ENCODE measurements around the gene GRB10.

GRB10 gene

DNA sequence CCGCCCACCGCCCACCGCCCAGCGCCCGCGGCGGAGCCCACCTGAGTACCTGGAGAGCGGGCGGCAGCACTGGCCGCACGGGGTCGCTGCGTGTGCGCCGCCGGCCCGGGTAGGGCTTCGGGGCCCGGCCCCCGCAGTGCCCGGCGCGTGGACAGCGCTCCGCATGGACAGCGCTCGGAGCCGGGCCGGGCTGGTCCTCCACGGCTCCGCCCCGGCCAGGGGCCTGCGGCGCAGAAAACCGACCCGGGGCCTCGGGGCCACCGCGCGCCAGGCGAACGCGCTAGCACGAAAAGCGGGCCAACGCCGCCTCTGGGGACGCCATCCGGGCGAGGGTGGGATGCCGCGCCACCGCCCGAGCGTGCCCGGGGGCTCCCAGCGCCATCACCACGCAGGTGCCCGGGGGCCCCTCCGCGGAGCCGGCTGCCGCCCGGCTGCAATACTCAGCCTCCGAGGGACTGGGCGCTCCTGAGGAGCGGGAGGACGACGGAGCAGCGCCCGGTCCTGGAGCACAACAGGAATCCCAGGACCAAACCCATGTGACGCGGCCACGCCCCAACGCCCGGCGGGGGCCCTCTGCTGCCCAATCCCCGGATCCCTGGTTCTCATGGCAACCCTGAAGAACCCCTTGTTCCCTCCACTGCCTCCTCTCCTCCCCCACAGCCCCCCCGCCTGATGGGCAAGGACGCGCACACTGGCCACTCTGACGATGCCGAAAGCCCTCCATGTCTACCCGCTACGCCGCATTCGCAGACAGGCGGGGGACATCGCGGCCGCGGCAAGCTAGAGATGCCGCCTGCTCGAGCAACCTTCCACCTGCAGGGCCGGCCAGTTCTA is at the start of gene GRB10:
Gene GRB10, minus strand, starts transcription at position 522 of the 834 bp plus-strand sequence. CDS start 50,574 bp downstream, outside the sequence.
- no peak for DNase-seq

DNA sequence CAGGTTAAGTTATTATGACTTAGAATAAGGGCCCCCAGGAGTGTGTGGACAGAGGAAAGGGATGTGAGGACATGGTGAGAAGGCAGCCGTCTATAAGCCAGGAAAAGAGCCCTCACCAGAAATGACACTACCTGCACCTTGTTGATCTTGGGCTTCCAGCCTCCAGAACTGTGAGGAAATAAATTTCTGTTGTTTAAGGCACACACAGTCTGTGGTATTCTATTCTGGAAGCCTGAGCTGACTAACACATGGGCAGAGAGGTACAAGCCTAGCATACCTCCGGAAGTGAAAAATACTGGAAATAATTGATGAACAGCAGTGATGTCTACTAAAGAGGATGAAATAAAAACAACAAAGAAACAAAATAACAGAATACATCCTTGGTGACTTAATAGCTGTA is 46.1 kb upstream of the GRB10 start:
- DNase-seq: no peak

DNA sequence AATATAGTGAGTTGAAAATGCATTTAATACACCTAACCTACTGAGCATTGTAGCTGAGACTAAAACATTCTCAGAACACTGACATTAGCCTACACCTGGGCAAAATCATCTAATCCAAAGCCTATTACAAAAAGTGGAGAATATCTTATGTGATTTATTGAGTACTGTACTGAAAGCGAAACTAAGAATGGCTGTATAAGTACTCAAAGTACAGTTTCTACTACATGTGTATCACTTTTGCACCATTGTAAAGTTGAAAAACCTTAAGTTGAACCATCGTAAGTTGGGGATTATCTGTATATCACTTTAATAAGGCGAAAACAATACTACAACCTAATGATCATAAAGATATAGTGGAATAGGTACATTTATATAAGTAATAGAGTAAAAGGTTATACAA is 45.4 kb upstream of the GRB10 start:
- DNase-seq: no peak

DNA sequence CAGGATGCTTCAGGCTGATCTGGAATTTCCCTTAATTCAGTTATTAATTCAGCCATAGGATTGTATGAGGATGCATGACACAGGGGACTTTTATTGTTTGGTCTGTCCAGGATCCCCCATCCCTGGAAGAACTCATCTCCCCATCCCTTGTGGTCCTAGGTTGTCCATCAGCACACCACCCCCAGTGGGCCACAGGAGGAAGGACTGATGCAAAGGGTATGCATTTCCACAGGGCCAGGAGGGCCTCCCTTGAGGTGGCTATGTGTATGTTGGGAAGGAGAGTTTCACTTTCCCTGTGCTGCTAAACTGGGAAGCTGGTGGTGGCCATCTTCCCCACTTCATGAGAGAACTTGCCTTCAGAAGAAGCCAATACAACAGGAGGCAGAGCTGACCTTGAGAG is 44.6 kb upstream of the GRB10 start:
- DNase-seq: no peak

DNA sequence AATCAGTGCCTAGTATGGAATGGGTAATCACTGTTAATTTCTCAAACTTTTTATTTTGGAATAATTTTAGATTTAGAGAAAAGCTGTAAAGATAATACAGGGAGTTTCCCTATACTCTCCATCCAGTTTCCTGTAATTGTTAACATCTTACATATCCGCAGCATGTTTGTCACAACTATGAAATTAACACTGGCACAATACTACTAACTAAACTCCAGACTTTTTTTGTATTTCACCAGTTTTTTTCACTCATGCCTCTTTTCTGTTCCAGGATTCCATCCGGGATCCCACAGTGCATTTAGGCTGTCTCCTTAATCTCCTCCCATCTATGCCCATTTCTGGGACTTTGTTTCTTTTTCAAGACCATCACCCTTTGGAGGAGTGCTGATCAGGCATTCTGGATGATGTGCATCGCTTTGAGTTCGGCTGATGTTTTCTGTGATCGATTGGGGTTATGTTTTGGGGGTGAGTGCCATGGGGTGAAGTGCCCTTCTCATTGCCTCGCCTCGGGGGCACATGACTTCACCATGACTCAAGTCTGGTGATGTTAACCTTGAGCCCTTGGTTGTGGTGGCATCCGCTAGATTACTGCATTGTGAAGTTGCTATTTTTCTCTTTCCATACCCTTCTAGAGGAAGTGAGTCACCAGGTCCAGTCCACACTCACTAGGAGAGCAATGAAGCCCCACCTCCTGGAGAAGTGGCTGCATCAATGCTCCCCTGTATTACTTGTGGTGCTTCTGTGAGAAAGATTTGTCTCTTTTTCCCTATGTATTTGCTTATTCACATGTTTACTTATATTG is 43.9 kb upstream of the GRB10 start:
- DNase-seq: no peak

DNA sequence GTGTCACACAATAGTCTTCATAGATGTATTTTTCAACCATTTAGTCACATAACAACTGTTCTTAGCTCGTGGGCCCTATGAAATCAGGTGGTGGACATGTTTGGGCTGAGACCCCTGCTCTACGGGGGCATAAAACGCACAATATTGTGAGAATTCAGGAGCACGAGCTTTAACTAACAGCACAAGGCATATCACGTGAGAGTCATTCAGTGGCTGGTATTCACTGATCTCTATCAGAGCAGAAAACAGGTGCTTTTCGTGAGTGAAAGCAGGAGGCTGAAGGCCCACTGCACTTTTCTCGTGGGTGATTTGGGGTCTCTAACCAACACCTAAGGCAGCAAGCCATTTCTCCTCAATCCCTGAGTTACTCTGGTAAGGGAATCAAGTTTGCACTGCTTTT is 42.8 kb upstream of the GRB10 start:
- no peak for DNase-seq

DNA sequence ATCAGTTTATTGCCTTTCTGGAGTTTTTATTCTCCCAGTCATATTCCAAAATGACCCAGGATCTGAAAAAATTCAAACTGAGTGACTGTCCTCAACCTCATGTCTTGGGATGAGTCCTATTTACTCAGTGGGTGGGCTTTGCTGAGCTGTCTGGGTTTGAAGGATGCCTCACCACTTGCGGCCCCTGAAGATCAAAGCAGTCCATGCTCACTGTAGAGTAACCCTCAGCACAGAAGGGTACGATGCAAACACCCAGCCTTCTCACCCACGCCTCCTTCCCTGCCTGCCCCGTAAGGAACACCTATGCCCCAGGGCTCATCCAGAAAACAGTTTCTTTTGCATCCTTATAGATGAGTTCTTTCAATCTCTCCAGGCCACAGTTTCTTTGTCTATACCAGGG is 42.2 kb upstream of the GRB10 start:
- DNase-seq: no peak

DNA sequence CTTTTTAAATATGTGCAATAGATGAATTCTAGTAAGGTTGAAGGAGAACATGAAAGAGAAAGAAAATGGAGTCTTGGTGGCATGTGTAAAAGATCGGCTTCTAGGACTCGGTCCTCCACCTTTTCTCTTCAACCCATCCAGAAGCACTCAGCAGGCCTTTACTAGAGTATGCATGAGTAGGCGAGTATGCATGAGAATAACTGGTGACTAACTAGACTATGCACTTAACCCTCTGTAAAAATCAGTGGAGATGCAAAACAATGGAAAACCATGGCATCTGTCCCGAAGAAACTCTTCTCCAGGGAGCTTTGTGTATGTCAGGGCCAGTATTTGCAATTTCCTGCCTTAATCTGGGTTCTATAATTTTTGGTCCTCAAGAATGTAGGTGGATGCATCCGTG is 40.0 kb upstream of the GRB10 start:
- DNase-seq: no peak

DNA sequence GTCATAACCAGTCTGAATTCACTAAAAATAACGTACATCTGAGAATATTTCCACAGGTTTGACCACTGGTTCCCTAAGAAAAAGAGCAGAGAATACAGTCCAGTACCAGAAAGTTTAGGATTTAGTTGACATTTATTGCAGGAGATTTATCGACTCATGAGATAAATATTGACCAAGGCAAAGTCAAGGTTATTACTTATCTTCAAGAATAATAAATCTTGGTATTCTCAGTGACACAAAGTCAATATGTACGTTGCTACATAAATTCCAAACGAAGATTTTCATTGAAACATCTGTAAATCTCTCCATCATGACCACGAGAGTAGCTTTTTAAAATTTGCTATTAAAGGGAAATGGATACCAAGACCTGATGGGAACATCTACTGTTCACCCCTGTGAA is 39.4 kb upstream of the GRB10 start:
- DNase-seq: no peak

DNA sequence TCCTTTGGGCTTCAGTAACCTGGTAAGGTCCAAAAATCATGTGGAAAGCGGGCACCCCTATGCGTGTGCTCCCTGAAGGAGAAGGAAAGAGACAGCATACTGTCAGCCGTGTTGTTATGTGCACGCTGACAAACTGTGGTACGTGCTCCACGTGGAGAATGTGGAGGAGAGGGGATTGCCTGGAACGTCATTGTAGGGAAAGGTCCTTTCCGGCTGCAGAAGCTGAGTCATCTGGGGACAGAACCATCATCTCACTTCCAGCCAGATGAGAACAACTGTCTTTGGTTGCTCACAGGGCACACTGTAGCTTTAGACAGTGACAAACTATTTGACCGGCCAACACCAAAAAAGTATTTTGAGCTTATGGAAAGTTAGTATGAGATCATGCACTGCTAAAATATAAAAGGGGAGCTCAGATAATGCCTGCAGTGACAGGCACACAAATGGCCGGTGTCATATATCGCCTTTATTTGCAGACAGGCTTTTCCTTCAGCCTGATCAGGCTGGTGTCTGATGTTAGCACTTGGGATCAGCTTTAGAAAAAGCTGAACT is 38.8 kb upstream of the GRB10 start:
- no peak for DNase-seq

DNA sequence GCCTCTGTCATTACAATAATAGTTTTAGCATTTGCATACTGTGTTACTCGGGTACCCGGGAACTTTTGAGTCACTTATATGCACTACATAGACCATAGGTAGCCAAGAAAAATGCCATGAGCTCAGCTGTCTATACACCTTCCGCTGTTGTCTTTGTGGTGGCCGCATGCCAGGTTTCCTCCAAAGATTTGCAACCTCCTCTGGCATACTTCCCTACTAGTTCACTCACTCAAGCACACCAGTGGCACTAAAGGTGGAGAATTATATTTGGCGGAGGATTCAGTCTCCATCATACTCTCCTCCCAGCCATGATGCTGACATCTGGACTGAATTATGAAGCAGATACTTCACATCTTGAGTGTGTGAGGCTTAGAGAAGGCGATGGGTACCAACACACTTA is 35.6 kb upstream of the GRB10 start:
- DNase-seq: no peak

DNA sequence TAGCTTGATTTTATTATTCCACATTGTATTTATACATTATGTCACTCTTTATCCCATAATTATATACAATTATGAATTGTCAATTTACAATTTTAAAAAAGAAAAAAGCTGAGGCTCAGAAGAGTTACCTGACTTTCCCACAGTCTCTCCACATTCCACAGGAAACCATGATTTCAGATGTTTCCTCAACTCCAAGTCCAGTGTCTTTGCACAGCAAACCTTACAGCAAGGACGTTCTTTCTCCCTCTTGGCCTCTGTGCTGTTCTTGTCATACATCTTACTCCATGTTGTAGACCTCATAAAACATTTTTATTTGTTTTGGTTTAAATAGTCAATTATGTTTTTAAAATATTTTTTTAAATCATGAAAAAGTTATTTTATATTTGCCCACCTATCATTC is 34.9 kb upstream of the GRB10 start:
- no peak for DNase-seq

DNA sequence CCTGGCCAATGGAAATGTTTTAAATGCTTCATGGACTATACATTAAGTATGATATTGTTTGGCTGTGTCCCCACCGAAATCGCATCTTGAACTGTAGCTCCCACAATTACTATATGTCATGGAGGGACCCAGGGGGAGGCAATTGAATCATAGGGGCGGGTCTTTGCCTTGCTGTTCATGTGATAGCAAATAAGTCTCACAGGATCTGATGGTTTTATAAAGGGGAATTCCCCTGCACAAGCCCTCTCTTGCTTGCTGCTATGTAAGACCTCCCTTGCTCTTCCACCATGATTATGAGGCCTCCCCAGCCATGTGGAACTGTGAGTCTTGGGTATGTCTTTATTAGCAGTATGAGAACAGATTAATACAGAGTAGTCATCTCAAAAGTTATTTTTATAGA is 32.4 kb upstream of the GRB10 start:
- no peak for DNase-seq

DNA sequence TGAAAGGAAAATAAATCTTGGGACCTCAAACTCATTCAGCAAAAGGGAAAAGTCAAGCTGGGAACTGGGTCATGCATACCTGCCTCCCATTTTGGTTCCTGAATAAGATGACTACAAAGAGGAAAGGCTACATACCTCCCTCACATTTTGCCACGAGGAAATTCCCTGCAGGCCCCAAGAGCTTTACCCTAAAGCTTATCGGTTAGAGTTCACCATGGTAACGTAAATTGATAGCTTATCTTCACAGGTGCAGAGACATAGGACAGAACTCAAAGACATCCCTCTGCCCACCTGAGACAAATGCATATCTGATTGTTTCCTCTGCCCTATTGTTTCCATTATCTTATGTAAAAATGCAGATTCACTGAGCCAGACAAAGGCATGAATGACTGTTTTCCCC is 31.5 kb upstream of the GRB10 start:
- no peak for DNase-seq

DNA sequence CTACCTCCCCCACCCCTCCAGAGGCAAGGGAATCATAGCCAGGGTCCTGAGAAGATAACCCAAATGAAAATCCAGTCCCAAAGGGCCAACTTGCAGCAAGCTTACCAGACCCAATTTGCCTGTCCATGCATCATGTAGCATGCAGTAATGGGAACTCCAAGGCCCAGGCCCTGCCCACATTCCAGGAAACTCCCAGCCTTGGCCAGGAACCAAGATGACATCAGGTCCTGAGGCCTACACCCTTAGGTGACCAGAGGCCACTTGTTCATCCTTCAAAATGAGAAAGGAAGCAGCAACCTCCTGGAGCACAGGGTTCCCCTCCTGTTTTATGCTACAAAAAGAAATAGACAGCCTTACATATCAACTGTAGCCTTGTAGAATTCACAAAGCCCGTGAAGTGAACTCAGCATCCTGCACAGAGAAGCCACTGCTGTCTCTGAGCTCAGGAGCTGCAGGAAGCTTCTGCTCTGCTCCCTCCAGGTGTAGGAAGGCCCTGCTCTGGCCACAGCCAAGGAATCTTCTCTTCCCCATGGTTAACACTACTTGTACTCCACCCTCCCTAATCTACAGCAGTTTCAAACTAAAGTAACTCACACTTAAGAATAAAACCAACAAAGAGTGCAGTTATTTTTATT is 30.3 kb upstream of the GRB10 start:
- peak in 1 of 2 experiments; percentile 22 for DNase-seq

DNA sequence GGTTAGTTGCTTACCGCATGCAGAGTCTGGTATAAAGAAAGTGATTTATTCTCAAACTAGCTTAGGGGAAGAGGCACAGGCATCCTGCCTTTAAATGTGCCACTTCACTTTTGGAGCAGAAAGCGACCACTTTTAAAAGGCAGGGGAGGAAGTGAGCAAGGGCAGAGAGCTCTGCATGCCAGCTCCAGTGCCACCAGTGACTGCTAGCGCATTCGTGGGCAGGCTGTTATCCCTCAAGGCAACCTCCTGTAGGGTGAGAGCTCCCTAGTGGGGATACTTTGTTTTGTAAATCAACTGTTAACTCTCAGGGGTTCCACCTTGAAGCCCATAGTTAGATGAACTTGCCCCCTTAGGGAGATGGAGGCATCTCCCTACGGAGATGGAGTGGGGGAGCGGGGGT is 29.4 kb upstream of the GRB10 start:
- DNase-seq: no peak

DNA sequence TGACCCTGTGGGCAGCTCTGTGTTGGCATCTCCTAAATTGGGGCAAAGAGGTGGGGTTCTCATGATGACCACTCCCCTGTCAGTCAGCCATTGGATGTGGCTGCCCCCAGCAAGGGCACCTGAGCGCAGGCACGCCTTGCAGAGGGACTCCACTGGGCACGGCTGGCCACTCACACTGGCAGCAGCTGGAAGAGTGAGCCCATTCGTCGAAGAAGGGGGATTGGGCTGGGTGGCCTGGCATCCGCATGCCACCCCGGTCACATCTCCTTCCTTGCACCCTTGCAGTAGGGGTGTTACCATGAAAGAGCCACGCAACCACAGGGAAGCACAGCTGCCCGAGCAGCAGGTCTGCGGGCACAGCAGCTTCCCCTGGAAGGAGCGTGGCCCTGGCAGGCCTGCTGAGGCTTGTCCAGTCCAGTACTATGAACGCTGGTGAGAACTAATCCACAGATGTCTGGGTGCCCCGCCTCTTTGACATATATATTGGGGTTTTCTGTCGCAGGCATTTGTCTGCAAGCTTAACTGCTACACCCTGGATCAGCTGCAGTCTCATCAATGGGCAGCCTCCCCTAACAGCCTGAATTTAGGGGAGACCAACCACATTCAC is 25.7 kb upstream of the GRB10 start:
- DNase-seq: no peak

DNA sequence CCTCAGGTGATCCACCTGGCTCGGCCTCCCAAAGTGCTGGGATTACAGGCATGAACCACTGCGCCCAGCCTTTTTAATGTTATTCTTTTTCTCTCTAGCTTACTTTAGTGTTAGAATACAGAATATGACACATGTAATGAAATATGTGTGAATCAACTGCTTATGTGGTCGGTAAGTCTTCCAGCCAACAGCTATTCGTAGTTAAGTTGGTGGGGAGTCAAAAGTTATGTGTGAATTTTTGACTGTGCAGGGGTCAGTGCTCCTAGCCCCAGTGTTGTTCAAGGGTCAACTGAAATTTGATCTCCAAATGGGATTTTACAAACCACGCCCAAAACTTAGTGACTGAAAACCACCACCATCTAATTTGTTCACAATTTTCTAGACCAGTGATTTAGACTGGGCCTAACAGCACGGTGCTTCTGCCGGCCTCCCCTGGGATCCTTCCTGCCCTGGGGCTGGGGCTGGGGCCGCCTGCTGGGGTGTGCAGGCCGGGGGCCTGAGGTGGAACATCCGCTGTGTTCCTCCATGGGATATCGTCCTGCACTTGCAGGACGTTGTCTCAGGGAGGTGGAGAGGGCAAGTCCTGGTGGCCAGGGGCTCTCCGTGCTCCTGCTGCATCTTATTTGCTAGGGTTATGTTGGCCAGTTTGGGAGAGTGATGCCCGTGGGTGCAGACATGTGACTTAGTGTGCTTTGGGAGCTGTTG is 24.5 kb upstream of the GRB10 start:
- no peak for DNase-seq

DNA sequence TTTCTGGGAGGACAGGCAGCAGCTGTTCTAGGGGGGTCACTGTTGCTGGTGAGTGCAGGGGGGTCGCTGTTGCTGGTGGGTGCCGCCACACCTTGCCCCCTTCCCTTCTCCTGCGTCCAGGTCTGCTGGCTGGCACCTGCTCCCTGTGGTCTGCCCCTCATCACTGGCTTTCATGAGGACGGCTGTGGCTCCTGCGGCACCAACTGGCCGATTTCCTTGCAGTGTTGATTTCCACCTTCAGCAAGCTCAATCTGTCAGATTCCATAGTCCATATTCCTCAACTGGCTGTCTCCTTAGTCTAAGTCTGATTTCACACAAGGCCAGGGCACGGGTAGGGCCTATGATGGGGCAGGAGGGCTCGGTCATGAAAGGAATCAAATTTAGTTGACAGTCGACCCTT is 23.4 kb upstream of the GRB10 start:
- no peak for DNase-seq

DNA sequence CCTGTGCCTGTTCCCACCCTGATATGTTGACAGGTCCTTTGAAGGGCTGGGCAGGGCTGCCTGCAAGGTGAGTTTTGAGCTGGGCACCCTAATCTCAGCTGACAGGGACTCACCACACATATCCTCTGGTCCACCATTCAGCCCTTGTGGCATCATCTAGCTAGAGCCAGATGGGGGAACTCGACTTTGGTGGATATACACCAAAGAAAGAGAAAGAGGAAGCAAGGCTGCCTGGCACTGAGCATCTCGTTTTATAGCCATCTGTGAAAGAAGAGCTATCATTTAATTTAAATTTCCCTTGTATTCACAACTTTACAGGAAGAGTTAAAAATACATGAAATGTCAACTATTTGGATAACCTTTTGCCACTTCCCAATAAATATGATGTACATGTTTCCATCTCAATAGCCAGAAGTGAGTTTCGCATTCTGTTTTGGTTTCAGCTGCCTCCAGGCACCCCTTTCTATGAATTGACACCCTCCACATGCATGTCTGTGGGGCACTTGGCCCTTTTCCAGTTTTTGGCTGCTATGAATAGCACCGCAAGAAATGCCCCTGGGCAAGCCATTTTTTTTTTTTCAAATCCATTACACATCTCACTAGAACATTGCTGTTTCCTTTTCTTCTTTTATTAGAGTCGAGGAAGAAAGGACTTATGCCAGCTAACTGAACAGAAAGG is 22.9 kb upstream of the GRB10 start:
- DNase-seq: no peak
